Measurements from ENCODE around the gene DAAM1. TPM values are rescaled to one million over a fixed set of nuclear protein-coding genes. Genes with fewer than 3 reads are reported as not detected.

DAAM1 gene
- total RNA-seq, 2 donors from 2014 or later: 94.0 to 99.4 TPM

DNA sequence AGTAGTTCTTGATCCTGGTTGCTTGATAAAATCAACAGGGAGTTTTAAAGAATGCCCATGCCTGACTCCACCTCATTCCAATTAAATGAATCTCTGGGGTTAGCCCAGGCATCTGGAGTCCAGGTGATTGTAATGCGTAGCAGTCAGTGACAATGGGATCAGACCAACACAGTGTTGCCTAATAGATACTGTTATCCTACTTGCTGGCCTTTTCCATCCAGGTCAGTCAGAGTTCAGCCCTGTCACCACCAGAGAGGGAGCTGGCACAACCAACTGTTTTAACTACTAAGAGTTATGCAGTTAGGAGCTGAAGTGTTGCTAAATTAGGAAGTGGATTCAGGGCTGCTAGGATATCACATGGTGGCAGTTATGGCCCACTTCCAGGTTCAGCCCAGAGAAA is 169.6 kb downstream of the DAAM1 start:
- peaks cover 83% of the 10 kb centered on the region for H3K36me3 ChIP-seq (ENCODE audit: control insufficient read depth, insufficient read depth, low read length)
- 85% methylated on average over 1 of the region's 1 CpG; no CpG with 5 or more reads in 1 of the 2 experiments for WGBS, 2 experiments (ENCODE audit: insufficient coverage in 1 of 2, insufficient read length in 1 of 2)
- no peak overlapping the region for H3K9ac ChIP-seq (ENCODE audit: extremely low read depth, low read length, poor library complexity, severe bottlenecking)
- H3K4me1 ChIP-seq (ENCODE audit: control insufficient read depth, insufficient read depth, low read length): peaks cover 15% of the 10 kb centered on the region
- H3K9me3 ChIP-seq (ENCODE audit: control insufficient read depth, low read length): no peaks in the 10 kb centered on the region
- H3K4me3 Mint-ChIP-seq: no peak overlapping the region
- no peaks in the 10 kb centered on the region for H3K9me3 Mint-ChIP-seq
- H3K4me1 Mint-ChIP-seq: peaks cover 24% of the 10 kb centered on the region
- peak; percentile 66 for DNase-seq
- no peak overlapping the region for H3K27ac ChIP-seq (ENCODE audit: low read depth, low read length)
- no peaks in the 10 kb centered on the region for H3K27me3 ChIP-seq (ENCODE audit: control insufficient read depth, insufficient read depth, low read length, poor library complexity, severe bottlenecking)
- no peak overlapping the region for H3K27ac Mint-ChIP-seq
- no peaks in the 10 kb centered on the region for H3K27me3 Mint-ChIP-seq (ENCODE audit: insufficient read depth)
- peaks cover 53% of the 10 kb centered on the region for H3K36me3 Mint-ChIP-seq (ENCODE audit: low read depth)
- TF ChIP-seq, protein P1, sequence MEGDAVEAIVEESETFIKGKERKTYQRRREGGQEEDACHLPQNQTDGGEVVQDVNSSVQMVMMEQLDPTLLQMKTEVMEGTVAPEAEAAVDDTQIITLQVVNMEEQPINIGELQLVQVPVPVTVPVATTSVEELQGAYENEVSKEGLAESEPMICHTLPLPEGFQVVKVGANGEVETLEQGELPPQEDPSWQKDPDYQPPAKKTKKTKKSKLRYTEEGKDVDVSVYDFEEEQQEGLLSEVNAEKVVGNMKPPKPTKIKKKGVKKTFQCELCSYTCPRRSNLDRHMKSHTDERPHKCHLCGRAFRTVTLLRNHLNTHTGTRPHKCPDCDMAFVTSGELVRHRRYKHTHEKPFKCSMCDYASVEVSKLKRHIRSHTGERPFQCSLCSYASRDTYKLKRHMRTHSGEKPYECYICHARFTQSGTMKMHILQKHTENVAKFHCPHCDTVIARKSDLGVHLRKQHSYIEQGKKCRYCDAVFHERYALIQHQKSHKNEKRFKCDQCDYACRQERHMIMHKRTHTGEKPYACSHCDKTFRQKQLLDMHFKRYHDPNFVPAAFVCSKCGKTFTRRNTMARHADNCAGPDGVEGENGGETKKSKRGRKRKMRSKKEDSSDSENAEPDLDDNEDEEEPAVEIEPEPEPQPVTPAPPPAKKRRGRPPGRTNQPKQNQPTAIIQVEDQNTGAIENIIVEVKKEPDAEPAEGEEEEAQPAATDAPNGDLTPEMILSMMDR (conservative IDR thresholded peaks at IDR 0.05): no peak
- no peak overlapping the region for H3K4me3 ChIP-seq (ENCODE audit: low read length)

DNA sequence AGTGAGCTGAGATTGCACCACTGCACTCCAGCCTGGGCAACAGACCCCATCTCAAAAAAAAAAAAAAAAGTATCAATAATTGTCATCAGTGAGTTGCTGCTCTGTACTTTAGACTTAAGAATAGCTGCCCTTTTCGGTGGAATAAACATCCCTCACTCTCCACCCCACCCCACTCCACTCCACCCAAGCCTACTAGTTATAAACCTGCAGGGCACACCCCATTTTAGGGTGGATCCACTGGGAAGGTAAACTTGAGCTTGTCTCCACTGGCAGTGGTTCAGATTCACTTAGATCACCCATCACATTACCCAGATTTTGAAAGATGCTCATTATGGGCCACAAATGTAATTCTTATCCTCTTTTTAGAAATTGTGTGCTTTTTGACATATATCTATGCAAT is 170.3 kb downstream of the DAAM1 start:
- no peaks in the 10 kb centered on the region for H3K27me3 Mint-ChIP-seq (ENCODE audit: insufficient read depth)
- H3K27ac ChIP-seq (ENCODE audit: low read depth, low read length): no peak overlapping the region

DNA sequence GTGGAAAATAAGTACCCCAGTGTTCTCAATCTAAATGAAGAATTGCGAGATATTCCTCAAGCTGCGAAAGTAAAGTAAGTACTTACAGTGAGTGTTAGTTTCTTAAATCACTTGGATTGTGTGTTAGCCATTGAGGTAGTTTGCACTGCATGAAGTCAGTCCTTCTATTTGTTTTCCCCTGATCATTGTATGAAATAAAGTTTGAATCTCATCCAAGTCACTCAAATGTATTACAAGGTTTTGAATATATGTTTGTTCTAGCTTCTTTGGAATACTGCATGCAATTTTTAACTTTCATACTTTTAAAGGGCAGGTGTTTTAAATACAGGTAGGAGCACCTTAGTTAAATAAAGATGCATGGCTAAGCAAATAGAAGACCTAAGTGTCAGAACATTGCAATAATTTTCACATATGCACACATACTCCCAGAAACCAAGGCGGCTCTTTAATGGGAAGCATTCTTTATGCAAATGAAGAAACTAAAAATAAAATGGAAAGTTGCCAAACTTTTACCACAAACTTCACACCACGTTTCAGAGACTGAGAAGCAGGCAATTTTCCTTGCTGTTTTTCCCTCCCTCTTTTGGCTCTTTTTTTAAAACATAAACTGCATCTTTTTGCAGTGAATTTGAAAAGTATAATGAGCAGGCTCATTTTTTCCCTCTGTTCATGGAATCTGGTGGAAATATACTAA is 171.1 kb downstream of the DAAM1 start:
- TF ChIP-seq, protein P1 (conservative IDR thresholded peaks at IDR 0.05): no peak
- Mint-ChIP-seq H3K4me3 (no peak overlapping the region), H3K9me3 (no peaks in the 10 kb centered on the region), H3K36me3 (ENCODE audit: low read depth) (peaks cover 46% of the 10 kb centered on the region), H3K27ac (peak overlapping the region; percentile 60), H3K27me3 (ENCODE audit: insufficient read depth) (no peaks in the 10 kb centered on the region), H3K4me1 (peaks cover 24% of the 10 kb centered on the region)
- H3K9me3 ChIP-seq (ENCODE audit: control insufficient read depth, low read length): no peaks in the 10 kb centered on the region
- no peaks in the 10 kb centered on the region for H3K27me3 ChIP-seq (ENCODE audit: control insufficient read depth, insufficient read depth, low read length, poor library complexity, severe bottlenecking)
- WGBS, 2 experiments (ENCODE audit: insufficient coverage in 1 of 2, insufficient read length in 1 of 2): 87% methylated on average over 4 of the region's 4 CpGs; no CpG with 5 or more reads in 1 of the 2 experiments
- no peak overlapping the region for H3K9ac ChIP-seq (ENCODE audit: extremely low read depth, low read length, poor library complexity, severe bottlenecking)
- H3K4me1 ChIP-seq (ENCODE audit: control insufficient read depth, insufficient read depth, low read length): peaks cover 15% of the 10 kb centered on the region
- no peak overlapping the region for H3K27ac ChIP-seq (ENCODE audit: low read depth, low read length)
- peaks cover 85% of the 10 kb centered on the region for H3K36me3 ChIP-seq (ENCODE audit: control insufficient read depth, insufficient read depth, low read length)
- no peak overlapping the region for H3K4me3 ChIP-seq (ENCODE audit: low read length)
- no peak for DNase-seq

More for the DNA sequence above, 170.3 kb downstream of the DAAM1 start:
- no peak for DNase-seq
- Histone ChIP-seq H3K27me3 (ENCODE audit: control insufficient read depth, insufficient read depth, low read length, poor library complexity, severe bottlenecking) (no peaks in the 10 kb centered on the region), H3K4me3 (ENCODE audit: low read length) (no peak overlapping the region), H3K9me3 (ENCODE audit: control insufficient read depth, low read length) (no peaks in the 10 kb centered on the region), H3K36me3 (ENCODE audit: control insufficient read depth, insufficient read depth, low read length) (peaks cover 83% of the 10 kb centered on the region), H3K9ac (ENCODE audit: extremely low read depth, low read length, poor library complexity, severe bottlenecking) (no peak overlapping the region), H3K4me1 (ENCODE audit: control insufficient read depth, insufficient read depth, low read length) (peaks cover 15% of the 10 kb centered on the region)
- WGBS, 2 experiments (ENCODE audit: insufficient coverage in 1 of 2, insufficient read length in 1 of 2): 96 to 100% methylated on average over 1 of the region's 1 CpG
- Mint-ChIP-seq H3K9me3 (no peaks in the 10 kb centered on the region), H3K4me3 (no peak overlapping the region), H3K27ac (no peak overlapping the region), H3K36me3 (ENCODE audit: low read depth) (peaks cover 49% of the 10 kb centered on the region), H3K4me1 (peaks cover 24% of the 10 kb centered on the region)
- TF ChIP-seq, protein P1 (conservative IDR thresholded peaks at IDR 0.05): no peak

Data from endodermal cell (in vitro differentiated cells).